OCI-LY1 (cell line): ENCODE data around the gene MAP1LC3A.

Source experiments
- H2AFZ ChIP-seq: fragments of 200-600 bp; sonication (generic), shearing (Covaris generic); 2 replicates; pipeline ENCODE4 v1.6.0; 2014; ENCODE audit warnings: antibody characterized with exemption, mild to moderate bottlenecking, low read length
- H3F3A ChIP-seq: fragments of 200-600 bp; sonication (generic), shearing (Covaris generic); 2 replicates; pipeline ENCODE4 v1.6.0; 2014; ENCODE audit warnings: mild to moderate bottlenecking, antibody characterized with exemption, low read length, moderate library complexity; ENCODE audit not compliant: insufficient read depth
- H3K27ac ChIP-seq: fragments of 200-600 bp; sonication (generic); 2 replicates; pipeline ENCODE4 v1.5.1; 2014; ENCODE audit warnings: low read length, mixed run types, mild to moderate bottlenecking, low read depth; ENCODE audit not compliant: poor library complexity, severe bottlenecking
- H3K27me3 ChIP-seq: fragments of 200-600 bp; sonication (generic); 2 replicates; pipeline ENCODE4 v1.6.0; 2014; ENCODE audit warnings: antibody characterized with exemption, mild to moderate bottlenecking, low read length, moderate library complexity; ENCODE audit not compliant: insufficient read depth
- H3K36me3 ChIP-seq: fragments of 200-600 bp; sonication (generic); 2 replicates; pipeline ENCODE4 v1.6.1; 2014; ENCODE audit warnings: mild to moderate bottlenecking, antibody characterized with exemption, low read length, moderate library complexity, mixed read lengths; ENCODE audit not compliant: insufficient read depth
- H3K4me1 ChIP-seq: fragments of 200-600 bp; sonication (generic); 2 replicates; pipeline ENCODE4 v1.5.1; 2014; ENCODE audit warnings: mild to moderate bottlenecking, low read length, moderate library complexity; ENCODE audit not compliant: insufficient read depth, severe bottlenecking
- H3K4me2 ChIP-seq: fragments of 200-600 bp; sonication (generic), shearing (Covaris generic); 2 replicates; pipeline ENCODE4 v1.6.1; 2014; ENCODE audit warnings: low read length
- H3K4me3 ChIP-seq: fragments of 200-600 bp; sonication (generic); 2 replicates; pipeline ENCODE4 v1.5.1; 2014; ENCODE audit warnings: low read length, low read depth, mild to moderate bottlenecking, mixed read lengths; ENCODE audit not compliant: poor library complexity, severe bottlenecking
- H3K79me2 ChIP-seq: fragments of 200-600 bp; shearing (Covaris generic); 2 replicates; pipeline ENCODE4 v1.6.1; 2016; ENCODE audit warnings: mixed run types, low read length, mixed read lengths; ENCODE audit not compliant: insufficient read depth
- H3K9ac ChIP-seq: fragments of 200-600 bp; sonication (generic), shearing (Covaris generic); 2 replicates; pipeline ENCODE4 v1.6.1; 2014; ENCODE audit warnings: mild to moderate bottlenecking, low read length, mixed read lengths
- H3K9me2 ChIP-seq: fragments of 200-600 bp; sonication (generic), shearing (Covaris generic); 2 replicates; pipeline ENCODE4 v1.6.1; 2014; ENCODE audit warnings: low read depth, mild to moderate bottlenecking, low read length, mixed read lengths
- H3K9me3 ChIP-seq: fragments of 200-600 bp; shearing (Covaris generic); 2 replicates; pipeline ENCODE4 v1.6.1; 2014; ENCODE audit warnings: low read length, mixed read lengths
- H4K20me1 ChIP-seq: fragments of 200-600 bp; sonication (generic), shearing (Covaris generic); 2 replicates; pipeline ENCODE4 v1.6.0; 2016; ENCODE audit warnings: mild to moderate bottlenecking, low read length; ENCODE audit not compliant: insufficient read depth
- CTCF ChIP-seq: fragments of 200-600 bp; sonication (generic), shearing (Covaris generic); IDR thresholded peaks from 2 replicates; pipeline ENCODE4 v1.5.1; 2017; ENCODE audit warnings: mild to moderate bottlenecking, antibody characterized with exemption, low read length, moderate library complexity, mixed read lengths
- EZH2 ChIP-seq: fragments of 200-600 bp; sonication (generic), shearing (Covaris generic); IDR thresholded peaks from 2 replicates; pipeline ENCODE4 v1.8.0; 2017; ENCODE audit warnings: borderline replicate concordance, mixed run types, mild to moderate bottlenecking, antibody characterized with exemption, low read length, moderate library complexity, mixed read lengths

The MAP1LC3A gene

GRCh38 chr20:34542439-34542838 lies 16.1 kb upstream of the MAP1LC3A start:
- H3F3A ChIP-seq: no peaks in the 10 kb centered on the region
- TF ChIP-seq EZH2 (no peak), CTCF (no peak)

GRCh38 chr20:34543463-34544056 lies 15.0 kb upstream of the MAP1LC3A start:
- Histone ChIP-seq H2AFZ (no peak overlapping the region), H3K27ac (no peak overlapping the region), H3K9me2 (no peaks in the 10 kb centered on the region), H3K9me3 (no peaks in the 10 kb centered on the region), H3K36me3 (peaks cover 24% of the 10 kb centered on the region), H3K4me2 (no peak overlapping the region), H4K20me1 (no peaks in the 10 kb centered on the region), H3K79me2 (no peaks in the 10 kb centered on the region), H3F3A (no peaks in the 10 kb centered on the region), H3K4me1 (no peaks in the 10 kb centered on the region), H3K4me3 (no peak overlapping the region), H3K9ac (no peak overlapping the region), H3K27me3 (no peaks in the 10 kb centered on the region; the same call in 1 of the 2 replicates)
- no peak for TF ChIP-seq CTCF

More at GRCh38 chr20:34542439-34542838, 16.1 kb upstream of the MAP1LC3A start:
- Histone ChIP-seq H3K27ac (no peak overlapping the region), H3K9me3 (no peaks in the 10 kb centered on the region), H3K4me1 (no peaks in the 10 kb centered on the region), H3K27me3 (no peaks in the 10 kb centered on the region; the same call in 1 of the 2 replicates), H3K9me2 (no peaks in the 10 kb centered on the region), H3K36me3 (peaks cover 27% of the 10 kb centered on the region), H2AFZ (no peak overlapping the region), H3K4me2 (no peak overlapping the region), H3K9ac (no peak overlapping the region), H3K4me3 (no peak overlapping the region), H4K20me1 (no peaks in the 10 kb centered on the region), H3K79me2 (no peaks in the 10 kb centered on the region)

- Histone ChIP-seq H3K9ac (no peak overlapping the region), H3K4me1 (no peaks in the 10 kb centered on the region), H3K4me3 (no peak overlapping the region), H3K27ac (no peak overlapping the region), H4K20me1 (no peaks in the 10 kb centered on the region), H3K9me2 (no peaks in the 10 kb centered on the region), H3K27me3 (no peaks in the 10 kb centered on the region; the same call in 1 of the 2 replicates), H2AFZ (no peak overlapping the region), H3K36me3 (peaks cover 24% of the 10 kb centered on the region), H3K79me2 (no peaks in the 10 kb centered on the region), H3K4me2 (no peak overlapping the region), H3K9me3 (no peaks in the 10 kb centered on the region), H3F3A (no peaks in the 10 kb centered on the region)
- no peak for TF ChIP-seq CTCF
- no peak for TF ChIP-seq EZH2
Observed at GRCh38 chr20:34544109-34544796, 14.3 kb upstream of the MAP1LC3A start.
